Endothelial cell of umbilical vein (primary cell): Measurements from ENCODE around the gene CDC26. TPM values are rescaled to one million over a fixed set of nuclear protein-coding genes. Genes with fewer than 3 reads are reported as not detected.
A peak's percentile ranks its signal among the peaks of the same experiment; 100 is the strongest.

Experiments
- BruUV-seq: library from RNA; stranded (reverse); fragments of 400-500 nt; replicated peaks from 2 replicates; lab custom pipeline; 2021; lab: Mats Ljungman, UMichigan
- CTCF ChIA-PET: fragments of 300-600, 350-600 bp; sonication (Branson Sonifier 250); formaldehyde crosslinking; loops from one replicate; lab custom pipeline; 2021; ENCODE audit warnings: antibody characterized with exemption, inconsistent platforms; lab: Charles Lee
- POLR2A ChIA-PET: fragments of 300-600, 350-600 bp; sonication (Branson Sonifier 250); formaldehyde crosslinking; loops from one replicate; lab custom pipeline; 2021; ENCODE audit warnings: antibody characterized with exemption, inconsistent platforms; lab: Charles Lee
- DNase-seq: peaks from one replicate; pipeline ENCODE4 v3.0.0-alpha.2; 2011; ENCODE audit warnings: low read depth, low spot score
- FAIRE-seq: peaks from 2 replicates; lab custom pipeline; 2011; peaks lifted over from hg19 to GRCh38; lab: Jason Lieb, UNC
- H2AFZ ChIP-seq: 2 replicates; pipeline ENCODE4 v1.6.0; 2012; ENCODE audit warnings: low read depth, low read length, control low read depth, inconsistent platforms
- H3K27ac ChIP-seq: 2 replicates; pipeline ENCODE4 v1.5.1; 2011; ENCODE audit warnings: low read depth, mild to moderate bottlenecking, control low read depth, low read length, moderate library complexity; ENCODE audit not compliant: insufficient read depth
- H3K27me3 ChIP-seq, 2 experiments: 2 replicates each; pipeline versions ENCODE4 v1.6.0 to v1.6.1; 2011; ENCODE audit warnings: low read length in 2 of 2, mixed read lengths in 1 of 2; ENCODE audit not compliant: control insufficient read depth in 2 of 2, insufficient read depth in 2 of 2
- H3K36me3 ChIP-seq, 2 experiments: 2 replicates in 1 of 2; 3 replicates in 1 of 2; pipeline ENCODE4 v1.5.1; 2011; ENCODE audit warnings: low read length in 2 of 2, mild to moderate bottlenecking in 1 of 2, moderate library complexity in 1 of 2; ENCODE audit not compliant: control insufficient read depth in 2 of 2, insufficient read depth in 2 of 2; ENCODE audit errors: extremely low read depth in 1 of 2
- H3K4me1 ChIP-seq: 3 replicates; pipeline ENCODE4 v1.5.1; 2011; ENCODE audit warnings: mild to moderate bottlenecking, low read length; ENCODE audit not compliant: control insufficient read depth, insufficient read depth; ENCODE audit errors: extremely low read depth
- H3K4me2 ChIP-seq: 2 replicates; pipeline ENCODE4 v1.6.1; 2011; ENCODE audit warnings: low read length, control low read depth, mixed read lengths; ENCODE audit not compliant: insufficient read depth
- H3K4me3 ChIP-seq, 3 experiments: fragments of 200-600 bp in 1 of 3; sonication (generic), shearing (Covaris generic) in 1 of 3; replicated peaks in 1 of 3; 2 replicates each; pipeline ENCODE4 v1.5.1; 2011 to 2016; ENCODE audit warnings: control low read depth in 3 of 3, low read length in 3 of 3, mild to moderate bottlenecking in 2 of 3, inconsistent platforms in 1 of 3, low read depth in 1 of 3, moderate library complexity in 1 of 3; ENCODE audit not compliant: insufficient read depth in 1 of 3
- H3K79me2 ChIP-seq: 2 replicates; pipeline ENCODE4 v1.6.0; 2012; ENCODE audit warnings: low read length, inconsistent platforms; ENCODE audit not compliant: control insufficient read depth, insufficient read depth
- H3K9ac ChIP-seq: replicated peaks from 2 replicates; pipeline ENCODE3; 2011; ENCODE audit warnings: low read length, control low read depth; ENCODE audit not compliant: insufficient read depth; ENCODE audit errors: extremely low read depth
- H3K9me1 ChIP-seq: replicated peaks from 3 replicates; pipeline ENCODE4 v1.6.0; 2011; ENCODE audit warnings: mild to moderate bottlenecking, low read length; ENCODE audit not compliant: control insufficient read depth, insufficient read depth; ENCODE audit errors: extremely low read depth
- H3K9me3 ChIP-seq: replicated peaks from 2 replicates; pipeline ENCODE4 v1.5.1; 2012; ENCODE audit warnings: low read length, inconsistent platforms; ENCODE audit not compliant: control insufficient read depth, insufficient read depth
- H4K20me1 ChIP-seq: replicated peaks from 2 replicates; pipeline ENCODE3; 2011; ENCODE audit warnings: mild to moderate bottlenecking, low read length; ENCODE audit not compliant: control insufficient read depth, insufficient read depth; ENCODE audit errors: extremely low read depth
- CTCF ChIP-seq, 2 donors: IDR thresholded peaks; 1 replicate in 1 of 2; 2 replicates in 1 of 2; pipeline ENCODE4 v1.5.1; 2011; ENCODE audit warnings: low read length in 2 of 2, mild to moderate bottlenecking in 2 of 2, moderate library complexity in 2 of 2, control low read depth in 1 of 2, inconsistent platforms in 1 of 2, low read depth in 1 of 2; ENCODE audit not compliant: insufficient read depth in 1 of 2; ENCODE audit errors: extremely low read depth in 1 of 2
- EZH2 ChIP-seq: IDR thresholded peaks from 2 replicates; pipeline ENCODE4 v1.6.1; 2012; ENCODE audit warnings: borderline replicate concordance, low read depth, mild to moderate bottlenecking, moderate library complexity, low read length, inconsistent platforms; ENCODE audit not compliant: severe bottlenecking
- FOS ChIP-seq: IDR thresholded peaks from 2 replicates; pipeline ENCODE4 v1.6.1; 2011; ENCODE audit warnings: mild to moderate bottlenecking, low read length, moderate library complexity, borderline replicate concordance; ENCODE audit not compliant: insufficient read depth
- GATA2 ChIP-seq: IDR thresholded peaks from 2 replicates; pipeline ENCODE4 v1.7.0; 2011; ENCODE audit warnings: low read depth, mild to moderate bottlenecking, moderate library complexity, mixed read lengths, low read length; ENCODE audit not compliant: insufficient read length, insufficient read depth
- MYC ChIP-seq: IDR thresholded peaks from one replicate; pipeline ENCODE4 v1.6.1; 2011; ENCODE audit warnings: mild to moderate bottlenecking, low read depth, low read length
- POLR2AphosphoS5 ChIP-seq: IDR thresholded peaks from 2 replicates; pipeline ENCODE4 v1.6.1; 2012; ENCODE audit warnings: low read depth, mild to moderate bottlenecking, control low read depth, low read length, moderate library complexity; ENCODE audit not compliant: insufficient read depth
- dilution Hi-C: fragments of 300-500 bp; cut with MboI; formaldehyde crosslinking; loops from one replicate; pipeline ENCODE4 v1.15.0; 2019; ENCODE audit warnings: low sequenced_read_pairs; ENCODE audit not compliant: extremely low pct_ligation_motif_present
- intact Hi-C: fragments of 100-400 bp; cut with micrococcal nuclease; formaldehyde crosslinking; loops from one replicate; pipeline ENCODE4 v1.10.0; 2022
- polyA plus RNA-seq, 4 experiments: library from polyadenylated mRNA; depleted of rRNA in 3 of 4; stranded (reverse) in 3 of 4; unstranded in 1 of 4; fragments of >200 nt; gene quantifications; 2 replicates each; pipeline versions ENCODE4 v1.2.1 to v1.2.3, GENCODE V29; 2011 to 2012; ENCODE audit warnings: missing spikeins in 1 of 4
- total RNA-seq: library from RNA; stranded (reverse); gene quantifications from 2 replicates; pipeline ENCODE4 v1.2.3, GENCODE V29; 2021

CDC26 gene
- total and polyA plus RNA-seq, 2 donors (not counting 3 experiments of a cell fraction or from before 2014, with no cell fraction given): 25.7 to 36.9 TPM

- ChIA-PET CTCF (interaction anchor here (0.6 to 4.4 kb wide), 26 partner anchors 17 to 383 kb away, joined by 3 to 52 read pairs (median 4); partner anchors contain the start of genes ALAD, C9orf43, FKBP15 and POLE3), POLR2A (interaction anchor here (0.6 to 1.7 kb wide), 9 partner anchors 20 to 400 kb away, joined by 3 to 9 read pairs (median 5); partner anchors contain the start of genes ALAD, C9orf43, FKBP15 and POLE3)
- Histone ChIP-seq H3K27ac (peak overlapping the region; percentile 94), H3K9me1 (no peaks in the 10 kb centered on the region), H3K4me3 (peak overlapping the region; percentile 55 to 81 (median 74)), H3K4me2 (peak overlapping the region; percentile 75), H3K4me1 (peaks cover 13% of the 10 kb centered on the region), H3K9ac (peak overlapping the region; percentile 95), H2AFZ (peak overlapping the region; percentile 26), H3K79me2 (peaks cover 21% of the 10 kb centered on the region), H4K20me1 (no peaks in the 10 kb centered on the region), H3K36me3 (peaks cover 15% of the 10 kb centered on the region in 2 experiments), H3K27me3 (no peaks in the 10 kb centered on the region), H3K9me3 (no peaks in the 10 kb centered on the region)
- TSS peak; percentile 47 for BruUV-seq
- TF ChIP-seq MYC (no peak), CTCF (IDR thresholded peaks at IDR 0.05; ENCODE audit: extremely low read depth in 1 of 2, insufficient read depth in 1 of 2, low read depth in 1 of 2, low read length in 2 of 2) (peak; percentile 50 to 52)
- peak; percentile 66 for DNase-seq
- dilution Hi-C loops: no loop called here
- FAIRE-seq: peak; percentile 31
- intact Hi-C loops: loop anchor here (1.0 to 2.0 kb wide), 9 partner anchors 53 to 408 kb away; partner anchors contain the start of genes ALAD, C9orf43, FKBP15 and POLE3
These were observed 757 bp downstream of the CDC26 start for GRCh38 chr9:113274474-113275156.

- Histone ChIP-seq H3K27me3 (no peaks in the 10 kb centered on the region), H3K4me3 (no peak overlapping the region), H3K36me3 (peaks cover 13 to 19% of the 10 kb centered on the region in 2 experiments), H4K20me1 (no peaks in the 10 kb centered on the region), H3K27ac (no peak overlapping the region), H3K9me1 (no peaks in the 10 kb centered on the region), H3K4me2 (no peak overlapping the region), H3K79me2 (peaks cover 6% of the 10 kb centered on the region), H3K9ac (no peak overlapping the region), H2AFZ (no peak overlapping the region), H3K4me1 (peaks cover 7% of the 10 kb centered on the region), H3K9me3 (no peaks in the 10 kb centered on the region)
- dilution Hi-C loops (no loop called here), intact Hi-C loops (no loop called here)
- FAIRE-seq (no peak), DNase-seq (no peak)
- CTCF ChIA-PET: interaction anchor here (1.0 kb wide), 1 partner anchor 13 kb away, joined by 3 read pairs; no protein-coding TSS in a partner anchor
- POLR2A ChIA-PET: no interaction called here
- TF ChIP-seq EZH2: no peak
- TF ChIP-seq POLR2AphosphoS5: no peak
- no peak for TF ChIP-seq FOS
- TF ChIP-seq GATA2: no peak
- BruUV-seq: no TSS peak
These were observed 5.5 kb downstream of the CDC26 start for GRCh38 chr9:113269871-113270270.
